ENCODE data around the gene ZBP1. TPM values are rescaled to one million over a fixed set of nuclear protein-coding genes. Genes with fewer than 3 reads are reported as not detected.

Gene ZBP1
- total RNA-seq, 1 donor from 2014 or later, result not detected

DNA sequence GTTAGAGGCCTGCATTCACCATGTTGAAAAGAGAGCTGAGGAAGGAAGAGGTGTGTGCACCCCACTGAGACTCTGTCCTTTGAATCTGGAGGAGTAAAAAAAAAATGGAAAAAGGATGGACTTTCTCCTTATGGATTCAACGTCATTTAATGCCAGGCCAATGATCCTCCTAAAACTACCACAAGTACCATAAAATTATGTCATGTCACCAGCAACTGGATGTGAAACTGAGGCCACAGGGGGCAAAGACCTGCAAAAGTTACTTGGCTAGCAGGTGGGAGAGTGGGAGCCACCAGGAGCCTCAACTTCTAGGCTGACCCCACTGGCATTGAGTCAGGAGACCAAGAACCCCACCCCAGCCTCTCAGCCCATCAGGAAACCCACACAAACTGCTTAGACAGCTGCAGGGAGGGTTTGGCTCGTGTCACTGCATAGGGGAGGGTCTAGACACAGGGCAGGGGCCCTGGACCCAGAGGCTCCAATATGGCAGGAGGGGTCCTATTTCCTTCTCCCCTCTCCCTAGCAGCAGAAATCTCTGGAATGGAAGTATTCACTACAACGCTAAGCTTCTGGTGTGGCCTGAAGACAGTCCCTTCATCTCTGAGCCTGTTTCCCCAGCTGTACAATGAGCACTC is 48.3 kb downstream of the ZBP1 start:
- Mint-ChIP-seq H3K9me3 (ENCODE audit: low read depth) (no peaks in the 10 kb centered on the region), H3K27me3 (peaks cover 50% of the 10 kb centered on the region), H3K27ac (no peak overlapping the region), H3K4me3 (ENCODE audit: low read depth) (no peak overlapping the region), H3K4me1 (ENCODE audit: low read depth) (peaks cover 6% of the 10 kb centered on the region), H3K36me3 (ENCODE audit: insufficient read depth) (no peaks in the 10 kb centered on the region)
- TF ChIP-seq, protein P1, sequence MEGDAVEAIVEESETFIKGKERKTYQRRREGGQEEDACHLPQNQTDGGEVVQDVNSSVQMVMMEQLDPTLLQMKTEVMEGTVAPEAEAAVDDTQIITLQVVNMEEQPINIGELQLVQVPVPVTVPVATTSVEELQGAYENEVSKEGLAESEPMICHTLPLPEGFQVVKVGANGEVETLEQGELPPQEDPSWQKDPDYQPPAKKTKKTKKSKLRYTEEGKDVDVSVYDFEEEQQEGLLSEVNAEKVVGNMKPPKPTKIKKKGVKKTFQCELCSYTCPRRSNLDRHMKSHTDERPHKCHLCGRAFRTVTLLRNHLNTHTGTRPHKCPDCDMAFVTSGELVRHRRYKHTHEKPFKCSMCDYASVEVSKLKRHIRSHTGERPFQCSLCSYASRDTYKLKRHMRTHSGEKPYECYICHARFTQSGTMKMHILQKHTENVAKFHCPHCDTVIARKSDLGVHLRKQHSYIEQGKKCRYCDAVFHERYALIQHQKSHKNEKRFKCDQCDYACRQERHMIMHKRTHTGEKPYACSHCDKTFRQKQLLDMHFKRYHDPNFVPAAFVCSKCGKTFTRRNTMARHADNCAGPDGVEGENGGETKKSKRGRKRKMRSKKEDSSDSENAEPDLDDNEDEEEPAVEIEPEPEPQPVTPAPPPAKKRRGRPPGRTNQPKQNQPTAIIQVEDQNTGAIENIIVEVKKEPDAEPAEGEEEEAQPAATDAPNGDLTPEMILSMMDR (IDR thresholded peaks at IDR 0.05; ENCODE audit: unreplicated experiment), result no peak
- DNase-seq (ENCODE audit: low spot score, unreplicated experiment), result no peak

- Mint-ChIP-seq H3K36me3 (ENCODE audit: insufficient read depth) (no peaks in the 10 kb centered on the region), H3K4me3 (ENCODE audit: low read depth) (no peak overlapping the region), H3K27ac (peak overlapping the region; percentile 29), H3K27me3 (peaks cover 55% of the 10 kb centered on the region), H3K4me1 (ENCODE audit: low read depth) (peaks cover 6% of the 10 kb centered on the region), H3K9me3 (ENCODE audit: low read depth) (no peaks in the 10 kb centered on the region)
- TF ChIP-seq, protein P1 (IDR thresholded peaks at IDR 0.05; ENCODE audit: unreplicated experiment), result no peak
- no peak for DNase-seq (ENCODE audit: low spot score, unreplicated experiment)
These were observed 49.3 kb downstream of the ZBP1 start for GRCh38 chr20:57570920-57571319.

DNA sequence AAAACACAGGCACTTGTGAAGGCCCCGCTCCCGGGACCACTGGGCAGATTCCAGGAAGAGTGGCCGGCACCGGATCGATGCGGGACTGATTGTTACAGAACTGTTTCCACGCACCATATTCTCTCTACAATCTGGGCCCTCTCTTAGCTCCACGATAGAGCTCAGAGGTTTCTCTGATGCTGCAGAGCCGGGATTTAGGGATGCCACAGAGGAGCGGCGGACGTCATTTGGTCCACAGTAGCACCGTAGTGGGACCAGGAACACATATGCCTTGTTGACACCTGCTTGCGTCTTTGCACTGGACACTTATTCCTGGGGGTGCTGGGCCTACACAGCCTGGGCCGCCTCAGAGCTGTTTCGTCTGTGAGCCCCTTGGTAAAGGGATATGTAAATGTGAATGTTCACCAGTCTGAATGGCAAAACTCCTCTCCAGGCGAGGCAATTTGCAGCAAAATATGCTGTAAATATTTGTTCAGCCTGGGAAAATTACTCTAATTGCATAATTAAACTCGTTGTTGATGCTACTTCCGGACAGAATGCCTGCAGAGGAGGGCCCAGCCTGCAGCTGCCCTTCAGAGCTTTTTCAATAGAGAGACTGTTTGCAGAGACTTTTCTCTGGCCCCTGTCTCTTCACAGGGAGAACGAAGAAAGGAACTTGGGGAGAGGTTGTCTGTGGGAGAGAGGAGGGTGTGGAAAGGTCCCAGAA is 49.9 kb downstream of the ZBP1 start:
- H3K27ac Mint-ChIP-seq, result no peak overlapping the region
- no peak for DNase-seq (ENCODE audit: low spot score, unreplicated experiment)
- H3K4me3 Mint-ChIP-seq (ENCODE audit: low read depth), result no peak overlapping the region
- no peaks in the 10 kb centered on the region for H3K36me3 Mint-ChIP-seq (ENCODE audit: insufficient read depth)
- H3K27me3 Mint-ChIP-seq, result peaks cover 61% of the 10 kb centered on the region
- TF ChIP-seq, protein P1 (IDR thresholded peaks at IDR 0.05; ENCODE audit: unreplicated experiment), result no peak
- H3K4me1 Mint-ChIP-seq (ENCODE audit: low read depth), result peaks cover 6% of the 10 kb centered on the region
- no peaks in the 10 kb centered on the region for H3K9me3 Mint-ChIP-seq (ENCODE audit: low read depth)

- Mint-ChIP-seq H3K4me1 (ENCODE audit: low read depth) (peaks cover 6% of the 10 kb centered on the region), H3K9me3 (ENCODE audit: low read depth) (no peaks in the 10 kb centered on the region), H3K27me3 (peaks cover 60% of the 10 kb centered on the region), H3K36me3 (ENCODE audit: insufficient read depth) (no peaks in the 10 kb centered on the region), H3K4me3 (ENCODE audit: low read depth) (no peak overlapping the region), H3K27ac (no peak overlapping the region)
- no peak for DNase-seq (ENCODE audit: low spot score, unreplicated experiment)
- TF ChIP-seq, protein P1 (IDR thresholded peaks at IDR 0.05; ENCODE audit: unreplicated experiment), result no peak
These were observed 51.3 kb downstream of the ZBP1 start for GRCh38 chr20:57568960-57569359.

DNA sequence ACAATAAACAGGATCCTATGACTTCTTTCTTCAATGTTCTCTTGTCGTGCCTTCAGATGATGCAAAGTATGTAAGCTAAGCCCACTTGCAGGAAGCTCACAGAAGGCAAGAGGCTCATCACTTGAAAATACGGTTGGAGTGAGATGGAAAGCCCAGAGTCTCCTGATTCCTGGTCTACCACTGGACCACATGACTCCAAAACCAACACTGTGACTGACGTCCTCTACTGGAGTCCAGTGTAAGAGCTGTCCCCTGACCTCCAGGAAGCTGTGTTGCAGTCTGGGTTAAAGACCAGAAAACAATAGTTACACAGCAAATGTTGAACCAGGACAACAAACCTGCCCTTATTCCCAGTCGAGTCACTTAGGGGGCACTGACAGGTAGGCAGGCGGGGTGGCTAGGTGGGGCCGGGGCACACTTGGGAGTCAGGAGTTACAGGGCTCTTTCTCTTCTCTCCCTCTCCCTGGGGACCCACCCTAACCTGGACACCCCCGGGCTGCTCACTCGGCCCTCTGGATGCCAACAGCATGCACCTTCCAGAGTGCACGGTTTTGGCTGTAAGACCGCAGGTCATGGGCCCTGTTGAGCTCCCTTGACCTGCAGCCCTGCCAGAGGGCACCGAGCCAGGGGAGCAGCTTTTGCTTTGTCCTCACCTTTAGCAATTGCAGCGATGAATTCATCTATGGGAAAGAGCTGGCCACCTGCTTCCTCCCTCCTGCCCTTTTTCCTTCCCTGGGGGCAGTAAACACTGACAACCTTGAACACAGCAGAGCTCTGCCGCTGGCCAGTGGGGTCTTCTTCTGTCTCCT is 51.9 kb downstream of the ZBP1 start:
- no peak for DNase-seq (ENCODE audit: low spot score, unreplicated experiment)
- Mint-ChIP-seq H3K4me3 (ENCODE audit: low read depth) (no peak overlapping the region), H3K27me3 (peaks cover 53% of the 10 kb centered on the region), H3K4me1 (ENCODE audit: low read depth) (peaks cover 2% of the 10 kb centered on the region), H3K36me3 (ENCODE audit: insufficient read depth) (no peaks in the 10 kb centered on the region), H3K9me3 (ENCODE audit: low read depth) (no peaks in the 10 kb centered on the region), H3K27ac (no peak overlapping the region)
- TF ChIP-seq, protein P1 (IDR thresholded peaks at IDR 0.05; ENCODE audit: unreplicated experiment), result no peak

All from progenitor cell of endocrine pancreas (in vitro differentiated cells).